ENCODE data around the gene CRYBG1. TPM values are rescaled to one million over a fixed set of nuclear protein-coding genes. Genes with fewer than 3 reads are reported as not detected.
"Not testable (repeated sequence)": the region's sequence is repeated elsewhere in the genome, so short reads cannot be mapped to it uniquely, and the experiment has no call there.

CRYBG1 gene
- total RNA-seq, 1 experiment from 2014 or later, result 10.2 TPM

DNA sequence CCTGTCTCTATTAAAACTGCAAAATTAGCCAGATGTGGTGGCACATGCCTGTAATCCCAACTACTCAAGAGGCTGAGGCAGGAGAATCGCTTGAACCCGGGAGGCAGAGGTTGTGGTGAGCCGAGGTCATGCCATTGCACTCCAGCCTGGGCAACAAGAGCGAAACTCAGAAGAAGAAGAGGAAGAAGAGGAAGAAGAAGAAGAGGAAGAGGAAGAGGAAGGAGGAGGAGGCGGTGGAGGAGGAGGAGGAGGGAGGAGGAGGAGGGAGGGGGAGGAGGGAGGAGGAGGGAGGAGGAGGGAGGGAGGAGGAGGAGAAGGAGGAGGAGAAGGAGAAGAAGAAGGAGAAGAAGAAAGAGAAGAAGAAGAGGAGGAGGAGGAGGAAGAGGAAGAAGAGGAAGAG is 228.4 kb downstream of the CRYBG1 start:
- not testable (repeated sequence) for DNase-seq (ENCODE audit: low spot score)

DNA sequence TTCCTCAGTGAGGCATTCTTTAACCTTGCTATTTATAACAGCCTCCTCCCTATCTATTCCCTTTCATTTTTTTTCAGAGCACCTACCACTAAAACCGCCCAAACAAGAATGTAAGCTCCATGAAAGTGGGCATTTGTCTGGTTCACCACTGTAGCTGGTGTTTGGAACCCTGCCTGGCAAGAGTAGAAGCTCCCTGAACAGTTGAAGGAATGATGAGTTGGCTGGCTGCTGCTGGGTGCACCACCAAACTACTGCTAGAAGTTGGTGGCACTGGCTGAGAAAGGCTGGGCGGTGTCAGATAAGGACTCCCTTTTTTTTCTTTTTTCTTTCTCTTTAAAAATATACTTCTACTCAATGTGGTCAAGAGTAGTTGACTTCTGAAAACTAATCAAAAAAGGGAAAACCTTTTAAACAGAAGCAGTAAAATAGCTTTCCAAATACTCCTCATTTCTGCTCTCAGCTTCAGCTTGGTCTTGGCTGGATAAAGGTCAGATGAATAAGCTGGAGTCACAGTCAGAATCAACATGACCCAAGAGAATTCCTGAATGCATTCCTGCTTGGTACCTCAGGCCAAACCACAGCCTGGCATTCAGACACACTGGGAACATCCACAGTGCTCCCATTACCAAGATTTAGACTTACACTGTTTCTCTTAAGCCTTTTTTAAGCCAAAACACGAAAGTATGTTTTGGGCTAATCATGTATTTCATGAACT is 230.8 kb downstream of the CRYBG1 start:
- peak; percentile 35 for DNase-seq (ENCODE audit: low spot score)

DNA sequence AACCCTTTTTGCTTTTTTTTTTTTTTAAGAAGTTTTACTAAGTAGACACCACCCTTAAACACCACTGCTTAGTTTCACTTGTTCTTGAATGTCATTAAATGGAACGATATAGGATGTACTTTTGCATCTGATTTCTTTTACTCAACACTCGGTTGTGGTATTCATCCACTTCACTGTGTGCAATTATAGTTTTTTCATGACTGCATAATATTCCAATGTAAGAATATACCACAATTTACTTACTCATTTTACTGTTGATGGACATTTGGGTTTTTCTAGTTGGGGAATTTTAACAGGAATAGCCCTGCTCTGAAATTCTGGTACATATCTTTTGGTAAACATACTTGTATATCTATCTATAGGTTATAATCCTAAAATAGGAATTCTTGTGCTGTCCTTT is 238.9 kb downstream of the CRYBG1 start:
- DNase-seq (ENCODE audit: low spot score), result no peak

- DNase-seq (ENCODE audit: low spot score), result no peak
These were observed 239.8 kb downstream of the CRYBG1 start for GRCh38 chr6:106600329-106600728.

GRCh38 chr6:106608080-106608668 is 247.7 kb downstream of the CRYBG1 start:
- DNase-seq (ENCODE audit: low spot score), result peak; percentile 53

DNA sequence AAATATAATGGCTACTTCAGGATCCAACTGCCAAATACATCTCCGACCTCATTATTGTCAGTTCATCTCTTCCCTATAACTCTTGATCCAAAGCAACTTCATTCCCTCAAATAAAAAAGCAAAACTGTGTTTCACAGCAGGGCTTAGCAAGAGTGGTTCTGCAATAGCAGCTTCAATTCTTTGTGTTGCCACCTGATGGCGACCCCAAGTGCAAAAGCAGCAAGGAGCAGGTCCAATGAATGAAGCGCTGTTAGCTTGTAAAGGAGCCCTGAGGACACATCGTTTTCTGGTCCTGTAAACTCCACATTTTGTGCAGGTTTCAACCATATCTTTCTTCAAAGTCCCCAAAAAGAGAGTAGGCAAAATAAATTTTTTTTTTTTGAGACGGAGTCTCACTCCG is 249.2 kb downstream of the CRYBG1 start:
- peak; percentile 25 for DNase-seq (ENCODE audit: low spot score)

DNA sequence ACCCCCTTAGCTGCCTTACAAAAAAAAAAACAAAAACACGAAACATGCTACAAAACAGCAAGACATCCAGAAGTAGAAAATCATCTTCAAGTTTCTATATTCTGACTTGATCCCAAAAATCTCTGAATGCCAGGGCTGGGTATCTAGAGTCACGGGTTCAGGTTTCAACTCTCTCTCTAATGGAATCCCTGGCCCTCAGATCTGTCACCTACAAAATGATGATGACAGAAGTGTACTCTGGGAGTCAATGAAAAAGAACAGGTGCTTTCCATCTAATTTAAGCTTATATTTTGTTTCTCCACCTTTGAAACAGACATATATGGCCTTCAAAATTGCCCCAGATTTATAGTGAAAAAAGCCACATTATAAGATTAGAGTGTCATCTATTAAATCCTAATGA is 250.5 kb downstream of the CRYBG1 start:
- no peak for DNase-seq (ENCODE audit: low spot score)

GRCh38 chr6:106612671-106613416 is 252.3 kb downstream of the CRYBG1 start:
- no peak for DNase-seq (ENCODE audit: low spot score)

DNA sequence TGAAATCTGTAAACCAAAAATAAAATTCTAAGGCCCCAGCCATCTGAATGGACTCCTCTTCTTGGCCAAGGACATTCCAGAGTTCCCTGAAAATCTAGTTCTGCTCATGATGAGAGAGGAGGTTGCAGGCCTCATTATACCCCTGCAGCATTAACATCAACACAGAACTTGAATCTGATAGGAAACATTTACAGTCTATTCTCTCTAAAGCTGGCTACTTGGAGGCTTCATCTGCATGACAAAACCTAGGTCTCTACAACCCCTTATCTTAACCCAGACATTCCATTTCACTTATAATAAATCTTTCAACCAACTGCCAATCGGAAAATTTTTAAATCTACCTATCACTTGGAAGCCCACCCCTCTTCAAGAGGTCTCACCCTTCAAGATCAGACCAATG is 253.1 kb downstream of the CRYBG1 start:
- DNase-seq (ENCODE audit: low spot score), result no peak

DNA sequence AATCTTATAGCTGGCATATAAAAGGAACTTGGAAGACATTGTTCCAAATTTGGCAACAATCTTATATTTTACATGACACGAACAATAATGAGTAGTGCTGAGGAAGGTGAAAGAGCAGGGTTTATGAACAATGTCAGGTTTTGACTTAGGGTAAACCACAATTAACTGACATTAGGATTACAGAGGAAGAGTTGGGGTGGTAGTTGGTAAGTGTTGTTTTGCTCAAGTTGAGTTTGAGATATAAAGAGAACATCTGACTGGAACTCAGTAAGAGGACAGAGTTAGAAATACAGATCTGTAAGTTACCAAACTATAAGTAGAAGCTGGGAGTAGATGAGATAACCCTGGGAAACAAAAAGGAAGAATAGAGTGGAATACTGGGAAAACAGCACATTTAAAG is 253.6 kb downstream of the CRYBG1 start:
- DNase-seq (ENCODE audit: low spot score), result no peak

DNA sequence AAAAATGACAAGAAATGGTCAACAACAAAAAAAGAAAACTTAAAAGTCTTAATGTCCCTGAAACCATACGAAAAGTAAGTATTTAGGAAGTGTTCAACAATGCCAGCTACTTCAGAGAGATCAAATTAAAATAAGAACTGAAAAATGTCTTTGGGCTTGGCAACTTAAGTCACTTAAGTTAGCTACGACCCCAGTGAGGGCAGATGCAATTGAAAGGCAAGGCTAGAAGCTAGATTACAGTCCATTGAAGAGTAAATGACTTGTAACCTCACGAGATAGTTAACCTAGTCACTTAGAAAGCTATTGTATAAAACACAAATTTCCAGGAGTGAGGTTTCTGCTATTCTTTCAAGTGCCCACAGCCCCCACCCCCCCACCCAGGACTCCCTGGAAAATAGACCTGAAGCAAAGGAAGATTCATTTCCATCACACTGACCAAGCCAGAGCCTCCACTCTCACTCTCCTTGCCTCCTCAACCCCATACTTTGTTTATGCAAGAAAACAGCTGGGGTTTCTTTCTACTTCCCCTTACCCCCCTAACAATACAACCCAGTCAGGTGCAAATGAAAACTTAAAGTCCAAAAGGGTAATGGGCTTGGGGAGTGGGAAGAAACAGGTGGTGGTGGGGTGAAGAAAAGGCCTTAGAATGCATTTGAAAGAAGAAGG is 254.2 kb downstream of the CRYBG1 start:
- no peak for DNase-seq (ENCODE audit: low spot score)

DNA sequence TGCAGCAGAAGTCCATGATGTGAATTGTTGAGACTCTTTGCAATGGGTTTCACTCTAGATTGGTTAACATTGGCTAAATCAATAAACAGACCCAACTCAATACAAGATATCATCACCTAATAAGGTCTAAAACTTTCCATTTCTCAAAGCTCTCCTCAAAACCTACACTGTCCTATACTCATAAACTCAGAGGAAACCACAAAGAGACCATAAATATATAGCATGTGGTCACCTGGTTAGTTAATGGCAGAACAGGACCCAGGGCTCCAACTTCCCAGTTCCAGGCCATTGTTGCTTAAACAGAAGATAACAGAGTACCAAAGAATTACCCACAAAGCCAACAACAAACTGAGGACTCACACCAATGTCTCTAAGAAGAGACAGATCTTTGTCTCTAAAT is 256.8 kb downstream of the CRYBG1 start:
- DNase-seq (ENCODE audit: low spot score), result no peak

GRCh38 chr6:106617857-106618256 is 257.3 kb downstream of the CRYBG1 start:
- no peak for DNase-seq (ENCODE audit: low spot score)

- DNase-seq (ENCODE audit: low spot score), result no peak
These were observed 257.8 kb downstream of the CRYBG1 start for GRCh38 chr6:106618324-106618723.

- DNase-seq (ENCODE audit: low spot score), result no peak
These were observed 258.7 kb downstream of the CRYBG1 start for GRCh38 chr6:106619223-106619622.

GRCh38 chr6:106620931-106621672 is 260.6 kb downstream of the CRYBG1 start:
- DNase-seq (ENCODE audit: low spot score), result peak; percentile 12

Other genes starting within 250 kb of the CRYBG1 start
- 42.5 and 43.1 TPM in 2 replicates for gene ATG5, start 35.0 kb upstream of the CRYBG1 start, total RNA-seq (2014; rRNA removed; shearing (Covaris generic))